ENCODE results near the gene GIMAP2. TPM values are rescaled to one million over a fixed set of nuclear protein-coding genes. Genes with fewer than 3 reads are reported as not detected.

Gene GIMAP2
- polyA plus RNA-seq, 3 donors, result 45.6 to 63.8 (median 47.0) TPM

GRCh38 chr7:150721970-150722373, 36.5 kb downstream of the GIMAP2 start:
- H3K9me3 Mint-ChIP-seq, result peaks cover 0 to 5% (median 1%) of the 10 kb centered on the region in 7 donors
- Histone ChIP-seq H3K9ac (ENCODE audit: insufficient read depth, low read length, poor library complexity, severe bottlenecking) (peak overlapping the region; percentile 6), H3K27me3 (ENCODE audit: control insufficient read depth in 2 of 2, insufficient read depth in 2 of 2, low read length in 2 of 2) (no peaks in the 10 kb centered on the region), H3K4me2 (replicated peaks; ENCODE audit: extremely low read depth, low read length, poor library complexity, severe bottlenecking) (peak overlapping the region; percentile 9), H3K4me3 (replicated peaks in 1 of 3; ENCODE audit: low read depth in 2 of 3, low read length in 3 of 3) (no peak overlapping the region), H3K4me1 (ENCODE audit: control insufficient read depth in 1 of 2, insufficient read depth in 2 of 2, low read length in 2 of 2) (peaks cover 42 to 47% of the 10 kb centered on the region in 2 donors), H3K36me3 (replicated peaks in 1 of 2; ENCODE audit: control insufficient read depth in 1 of 2, insufficient read depth in 2 of 2, low read length in 2 of 2) (peaks cover 42 to 63% of the 10 kb centered on the region in 2 donors), H2AFZ (ENCODE audit: insufficient read depth, low read depth, low read length, poor library complexity, severe bottlenecking) (no peak overlapping the region), H3K9me3 (replicated peaks in 1 of 2; ENCODE audit: control insufficient read depth in 1 of 2, insufficient read depth in 1 of 2, low read length in 2 of 2) (no peaks in the 10 kb centered on the region), H3K79me2 (ENCODE audit: insufficient read depth, low read length) (peaks cover 68% of the 10 kb centered on the region), H4K20me1 (ENCODE audit: insufficient read depth, low read length) (peaks cover 80% of the 10 kb centered on the region), H3K27ac (ENCODE audit: low read depth in 1 of 2, low read length in 2 of 2) (no peak overlapping the region)
- intact Hi-C loops (cut with micrococcal nuclease), result no loop called here
- no peaks in the 10 kb centered on the region for H3K27me3 Mint-ChIP-seq (ENCODE audit: low read depth in 3 of 3)
- H3K27ac Mint-ChIP-seq, result peak overlapping the region in 4 of 7 donors; percentile 12 to 81 (median 50)
- 96% methylated on average over 9 of the region's 11 CpGs for WGBS (ENCODE audit: insufficient coverage)
- peak overlapping the region; percentile 34 to 35 for H3K4me3 Mint-ChIP-seq
- no peak for DNase-seq
- TF ChIP-seq, protein P1, sequence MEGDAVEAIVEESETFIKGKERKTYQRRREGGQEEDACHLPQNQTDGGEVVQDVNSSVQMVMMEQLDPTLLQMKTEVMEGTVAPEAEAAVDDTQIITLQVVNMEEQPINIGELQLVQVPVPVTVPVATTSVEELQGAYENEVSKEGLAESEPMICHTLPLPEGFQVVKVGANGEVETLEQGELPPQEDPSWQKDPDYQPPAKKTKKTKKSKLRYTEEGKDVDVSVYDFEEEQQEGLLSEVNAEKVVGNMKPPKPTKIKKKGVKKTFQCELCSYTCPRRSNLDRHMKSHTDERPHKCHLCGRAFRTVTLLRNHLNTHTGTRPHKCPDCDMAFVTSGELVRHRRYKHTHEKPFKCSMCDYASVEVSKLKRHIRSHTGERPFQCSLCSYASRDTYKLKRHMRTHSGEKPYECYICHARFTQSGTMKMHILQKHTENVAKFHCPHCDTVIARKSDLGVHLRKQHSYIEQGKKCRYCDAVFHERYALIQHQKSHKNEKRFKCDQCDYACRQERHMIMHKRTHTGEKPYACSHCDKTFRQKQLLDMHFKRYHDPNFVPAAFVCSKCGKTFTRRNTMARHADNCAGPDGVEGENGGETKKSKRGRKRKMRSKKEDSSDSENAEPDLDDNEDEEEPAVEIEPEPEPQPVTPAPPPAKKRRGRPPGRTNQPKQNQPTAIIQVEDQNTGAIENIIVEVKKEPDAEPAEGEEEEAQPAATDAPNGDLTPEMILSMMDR (IDR thresholded peaks at IDR 0.05), result no peak
- H3K4me1 Mint-ChIP-seq, result peaks cover 62% of the 10 kb centered on the region
- peaks cover 62 to 66% of the 10 kb centered on the region in 2 donors for H3K36me3 Mint-ChIP-seq

DNA sequence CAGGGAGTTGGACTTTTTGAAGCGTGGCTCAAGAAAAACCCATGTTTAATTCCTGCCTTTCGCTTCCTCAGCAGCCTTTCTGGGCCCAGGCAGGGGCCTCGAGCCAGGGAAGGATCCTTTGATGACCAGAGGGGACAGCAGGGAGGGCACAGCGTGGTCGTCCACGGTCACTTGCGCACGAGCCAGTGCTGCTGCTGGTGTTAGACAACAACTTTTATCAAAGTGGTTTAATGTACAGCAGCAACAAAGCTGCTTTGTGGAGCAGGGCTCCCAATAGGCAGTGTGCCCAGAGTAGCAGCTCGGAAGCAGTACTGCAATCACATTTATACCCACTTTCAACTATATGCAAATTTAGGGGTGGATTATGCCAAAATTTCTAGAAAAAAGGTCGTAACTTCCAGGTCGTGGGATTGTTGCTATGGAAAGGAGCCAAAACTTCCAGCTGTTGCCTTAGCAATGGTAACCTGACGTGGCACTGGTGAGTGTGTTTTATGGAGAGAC, 37.0 kb downstream of the GIMAP2 start:
- no peak for DNase-seq
- Mint-ChIP-seq H3K9me3 (peaks cover under 1 to 7% (median 2%) of the 10 kb centered on the region in 7 donors), H3K27me3 (ENCODE audit: low read depth in 3 of 3) (no peaks in the 10 kb centered on the region), H3K27ac (peak overlapping the region in 5 of 7 donors; percentile 10 to 81 (median 53)), H3K4me3 (peak overlapping the region in 1 of 2 donors; percentile 61), H3K4me1 (peaks cover 62% of the 10 kb centered on the region), H3K36me3 (peaks cover 62 to 66% of the 10 kb centered on the region in 2 donors)
- intact Hi-C loops (cut with micrococcal nuclease), result no loop called here
- Histone ChIP-seq H3K79me2 (ENCODE audit: insufficient read depth, low read length) (peaks cover 63% of the 10 kb centered on the region), H2AFZ (ENCODE audit: insufficient read depth, low read depth, low read length, poor library complexity, severe bottlenecking) (no peak overlapping the region), H3K36me3 (replicated peaks in 1 of 2; ENCODE audit: control insufficient read depth in 1 of 2, insufficient read depth in 2 of 2, low read length in 2 of 2) (peaks cover 42 to 63% of the 10 kb centered on the region in 2 donors), H3K4me1 (ENCODE audit: control insufficient read depth in 1 of 2, insufficient read depth in 2 of 2, low read length in 2 of 2) (peaks cover 42 to 47% of the 10 kb centered on the region in 2 donors), H3K27ac (ENCODE audit: low read depth in 1 of 2, low read length in 2 of 2) (peak overlapping the region; percentile 1 to 57), H3K9me3 (replicated peaks in 1 of 2; ENCODE audit: control insufficient read depth in 1 of 2, insufficient read depth in 1 of 2, low read length in 2 of 2) (no peaks in the 10 kb centered on the region), H4K20me1 (ENCODE audit: insufficient read depth, low read length) (peaks cover 80% of the 10 kb centered on the region), H3K4me3 (replicated peaks in 1 of 3; ENCODE audit: low read depth in 2 of 3, low read length in 3 of 3) (no peak overlapping the region), H3K9ac (ENCODE audit: insufficient read depth, low read length, poor library complexity, severe bottlenecking) (peak overlapping the region; percentile 6), H3K27me3 (ENCODE audit: control insufficient read depth in 2 of 2, insufficient read depth in 2 of 2, low read length in 2 of 2) (no peaks in the 10 kb centered on the region), H3K4me2 (replicated peaks; ENCODE audit: extremely low read depth, low read length, poor library complexity, severe bottlenecking) (peak overlapping the region; percentile 12)
- TF ChIP-seq, protein P1 (IDR thresholded peaks at IDR 0.05), result no peak
- 97% methylated on average over 8 of the region's 12 CpGs for WGBS (ENCODE audit: insufficient coverage)

Measured in CD14-positive monocyte (primary cell).